GM21717 (cell line): ENCODE results near the gene SUSD1.
"Not testable (repeated sequence)": the region's sequence is repeated elsewhere in the genome, so short reads cannot be mapped to it uniquely, and the experiment has no call there.

ENCODE experiments used
- ATAC-seq: cut with Tn5 transposase; IDR thresholded peaks from one replicate; pipeline ENCODE4 v1.9.1; 2021; ENCODE audit warnings: mild to moderate bottlenecking, moderate library complexity; ENCODE audit not compliant: unreplicated experiment

SUSD1 gene

GRCh38 chr9:112132356-112132755 lies 42.7 kb downstream of the SUSD1 start:
- ATAC-seq, result no peak

- ATAC-seq, result no peak
Observed at GRCh38 chr9:112130997-112131396, 44.1 kb downstream of the SUSD1 start.

- ATAC-seq, result no peak
Observed at GRCh38 chr9:112130347-112130746, 44.8 kb downstream of the SUSD1 start.

GRCh38 chr9:112129246-112129645 lies 45.9 kb downstream of the SUSD1 start:
- ATAC-seq, result no peak

GRCh38 chr9:112128399-112128798 lies 46.7 kb downstream of the SUSD1 start:
- not testable (repeated sequence) for ATAC-seq

- ATAC-seq, result no peak
Observed at GRCh38 chr9:112127281-112127680, 47.8 kb downstream of the SUSD1 start.

- no peak for ATAC-seq
Observed at GRCh38 chr9:112125951-112126388, 49.1 kb downstream of the SUSD1 start.

GRCh38 chr9:112124156-112124555 lies 50.9 kb downstream of the SUSD1 start:
- no peak for ATAC-seq

- ATAC-seq, result no peak
Observed at GRCh38 chr9:112121633-112122032, 53.5 kb downstream of the SUSD1 start.

GRCh38 chr9:112120439-112120925 lies 54.6 kb downstream of the SUSD1 start:
- no peak for ATAC-seq

- ATAC-seq, result no peak
Observed at GRCh38 chr9:112120030-112120341, 55.1 kb downstream of the SUSD1 start.

- no peak for ATAC-seq
Observed at GRCh38 chr9:112119225-112120029, 55.7 kb downstream of the SUSD1 start.

GRCh38 chr9:112118009-112118408 lies 57.1 kb downstream of the SUSD1 start:
- no peak for ATAC-seq

- no peak for ATAC-seq
Observed at GRCh38 chr9:112115970-112116753, 58.9 kb downstream of the SUSD1 start.

GRCh38 chr9:112115109-112115508 lies 60.0 kb downstream of the SUSD1 start:
- no peak for ATAC-seq

- ATAC-seq, result no peak
Observed at GRCh38 chr9:112112941-112113681, 62.0 kb downstream of the SUSD1 start.

GRCh38 chr9:112112519-112112918 lies 62.6 kb downstream of the SUSD1 start:
- ATAC-seq, result no peak

GRCh38 chr9:112111461-112111860 lies 63.6 kb downstream of the SUSD1 start:
- ATAC-seq, result no peak

GRCh38 chr9:112110777-112111113 lies 64.4 kb downstream of the SUSD1 start:
- no peak for ATAC-seq

GRCh38 chr9:112110094-112110776 lies 64.9 kb downstream of the SUSD1 start:
- ATAC-seq, result no peak

GRCh38 chr9:112104901-112105300 lies 70.2 kb downstream of the SUSD1 start:
- ATAC-seq, result no peak
